Tibial nerve (tissue), 4 donors: Measurements from ENCODE around the gene CCNG1. TPM values are rescaled to one million over a fixed set of nuclear protein-coding genes. Genes with fewer than 3 reads are reported as not detected.
"Not testable (repeated sequence)": the region's sequence is repeated elsewhere in the genome, so short reads cannot be mapped to it uniquely, and the experiment has no call there.

Experiments
- DNase-seq, 2 donors: peaks; one replicate each; pipeline ENCODE4 v3.0.0-alpha.2; 2019; ENCODE audit warnings: low spot score in 2 of 2
- H3K27ac ChIP-seq, 4 donors: fragments of 200-600 bp; sonication (generic) in 3 of 4; one replicate each; pipeline ENCODE4 v1.5.1; 2017 to 2019; ENCODE audit warnings: mild to moderate bottlenecking in 1 of 4
- H3K27me3 ChIP-seq, 2 donors: fragments of 200-600 bp; sonication (generic) in 1 of 2; one replicate each; pipeline versions ENCODE4 v1.5.1 to v1.6.0; 2017 to 2019
- H3K36me3 ChIP-seq, 3 donors: fragments of 200-600 bp; sonication (generic); one replicate each; pipeline ENCODE4 v1.5.1; 2018 to 2019
- H3K4me1 ChIP-seq, 4 donors: fragments of 200-600 bp; sonication (generic) in 3 of 4; one replicate each; pipeline ENCODE4 v1.5.1; 2017 to 2019
- H3K4me3 ChIP-seq, 4 donors: fragments of 200-600 bp; sonication (generic) in 3 of 4; one replicate each; pipeline ENCODE4 v1.5.1; 2017 to 2019; ENCODE audit warnings: mild to moderate bottlenecking in 1 of 4, moderate library complexity in 1 of 4
- H3K9me3 ChIP-seq, 4 donors: fragments of 200-600 bp; sonication (generic) in 3 of 4; one replicate each; pipeline ENCODE4 v1.5.1; 2017 to 2019
- EP300 ChIP-seq, 2 donors: sonication (generic); formaldehyde crosslinking; IDR thresholded peaks; one replicate each; pipeline ENCODE4 v1.6.1; 2017; ENCODE audit warnings: antibody characterized with exemption in 2 of 2, mild to moderate bottlenecking in 1 of 2
- POLR2A ChIP-seq, 2 donors: fragments of 450-650 bp; IDR thresholded peaks; one replicate each; pipeline ENCODE4 v1.6.1; 2017; ENCODE audit warnings: antibody characterized with exemption in 2 of 2, mild to moderate bottlenecking in 2 of 2, moderate library complexity in 2 of 2
- WGBS, 2 donors: methylation state at CpG; one replicate each; pipeline ENCODE4 v1.1.5; 2018; 5-methylcytosine and 5-hydroxymethylcytosine counted together
- total RNA-seq, 4 donors: library from RNA; depleted of rRNA; stranded (reverse); fragments of >200 nt; gene quantifications; one replicate each; pipeline ENCODE4 v1.1.0, GENCODE V29; 2016
- TF ChIP-seq, protein P1 (sequence below), 5 experiments: fragments of 200-600 bp in 3 of 5; fragments of 450-650 bp in 2 of 5; sonication (generic) in 3 of 5; IDR thresholded peaks; one replicate each; pipeline ENCODE4 v1.5.1; 2016 to 2019; ENCODE audit warnings: antibody characterized with exemption in 5 of 5, mild to moderate bottlenecking in 3 of 5, moderate library complexity in 2 of 5

CCNG1 gene
- total RNA-seq, 4 donors from 2014 or later: 103 to 146 (median 113) TPM

DNA sequence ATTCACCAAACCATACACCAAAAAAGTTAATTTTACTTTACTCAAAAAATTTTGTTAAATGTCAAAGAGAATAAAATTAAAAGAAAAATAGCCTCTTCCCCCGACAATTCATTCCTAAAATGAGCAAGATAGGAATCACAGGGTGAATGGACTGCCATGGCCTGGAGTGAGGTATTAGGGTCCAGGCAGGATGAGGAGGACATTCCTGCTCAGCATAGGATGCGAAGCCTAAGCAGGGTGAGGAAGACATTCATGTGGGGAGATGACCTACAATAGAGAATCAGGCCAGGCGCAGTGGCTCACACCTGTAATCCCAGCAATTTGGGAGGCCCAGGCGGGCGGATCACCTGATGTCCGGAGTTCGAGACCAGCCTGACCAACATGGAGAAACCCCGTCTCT lies 14.1 kb downstream of the CCNG1 start:
- DNase-seq: no peak
- WGBS, 2 donors: 96 to 99% methylated on average over 8 of the region's 8 CpGs
- Histone ChIP-seq H3K9me3 (no peaks in the 10 kb centered on the region), H3K27me3 (no peaks in the 10 kb centered on the region), H3K36me3 (peaks cover 0 to 98% (median 0%) of the 10 kb centered on the region in 3 donors), H3K4me1 (peaks cover 0 to 5% (median 0%) of the 10 kb centered on the region in 4 donors), H3K4me3 (no peak overlapping the region), H3K27ac (no peak overlapping the region)
- TF ChIP-seq POLR2A (IDR thresholded peaks at IDR 0.05) (no peak), EP300 (IDR thresholded peaks at IDR 0.05) (no peak)
- TF ChIP-seq, protein P1, sequence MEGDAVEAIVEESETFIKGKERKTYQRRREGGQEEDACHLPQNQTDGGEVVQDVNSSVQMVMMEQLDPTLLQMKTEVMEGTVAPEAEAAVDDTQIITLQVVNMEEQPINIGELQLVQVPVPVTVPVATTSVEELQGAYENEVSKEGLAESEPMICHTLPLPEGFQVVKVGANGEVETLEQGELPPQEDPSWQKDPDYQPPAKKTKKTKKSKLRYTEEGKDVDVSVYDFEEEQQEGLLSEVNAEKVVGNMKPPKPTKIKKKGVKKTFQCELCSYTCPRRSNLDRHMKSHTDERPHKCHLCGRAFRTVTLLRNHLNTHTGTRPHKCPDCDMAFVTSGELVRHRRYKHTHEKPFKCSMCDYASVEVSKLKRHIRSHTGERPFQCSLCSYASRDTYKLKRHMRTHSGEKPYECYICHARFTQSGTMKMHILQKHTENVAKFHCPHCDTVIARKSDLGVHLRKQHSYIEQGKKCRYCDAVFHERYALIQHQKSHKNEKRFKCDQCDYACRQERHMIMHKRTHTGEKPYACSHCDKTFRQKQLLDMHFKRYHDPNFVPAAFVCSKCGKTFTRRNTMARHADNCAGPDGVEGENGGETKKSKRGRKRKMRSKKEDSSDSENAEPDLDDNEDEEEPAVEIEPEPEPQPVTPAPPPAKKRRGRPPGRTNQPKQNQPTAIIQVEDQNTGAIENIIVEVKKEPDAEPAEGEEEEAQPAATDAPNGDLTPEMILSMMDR (IDR thresholded peaks at IDR 0.05): no peak

DNA sequence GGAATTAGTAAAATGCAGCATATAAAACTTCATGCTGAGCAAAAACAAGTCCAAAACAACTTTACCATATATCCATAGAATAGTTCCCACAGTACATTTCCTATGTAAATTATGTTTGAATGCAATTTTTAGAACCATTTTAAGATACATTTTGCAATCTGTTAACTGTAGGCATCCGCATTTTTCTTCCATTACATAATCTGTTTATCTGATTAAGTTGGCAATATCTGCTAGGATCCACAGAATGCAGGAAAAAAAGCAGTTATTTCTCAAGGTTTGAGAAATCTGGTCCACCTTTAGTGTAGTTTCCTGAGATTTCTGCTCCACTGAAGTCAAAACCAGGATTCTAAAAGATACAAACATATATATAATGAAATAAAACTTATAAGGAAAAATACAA lies 16.3 kb downstream of the CCNG1 start:
- 86 to 88% methylated on average over 1 of the region's 1 CpG for WGBS, 2 donors

DNA sequence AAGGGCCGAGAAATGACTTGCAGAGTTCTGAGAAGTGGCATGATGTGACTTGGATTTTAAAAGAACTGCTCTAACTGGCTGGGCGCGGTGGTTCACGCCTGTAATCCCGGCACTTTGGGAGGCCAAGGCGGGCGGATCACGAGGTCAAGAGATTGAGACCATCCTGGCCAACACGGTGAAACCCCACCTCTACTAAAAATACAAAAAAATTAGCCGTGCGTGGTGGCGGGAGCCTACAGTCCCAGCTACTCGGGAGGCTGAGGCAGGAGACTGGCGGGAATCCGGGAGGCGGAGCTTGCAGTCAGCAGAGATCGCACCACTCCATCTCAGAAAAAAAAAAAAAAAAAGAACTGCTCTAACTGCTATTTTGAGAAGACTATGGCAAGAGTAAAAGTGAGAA lies 18.0 kb downstream of the CCNG1 start:
- 95% methylated on average over 17 of the region's 17 CpGs for WGBS, 2 donors
- not testable (repeated sequence) for H3K27ac ChIP-seq, DNase-seq, H3K9me3 ChIP-seq, H3K27me3 ChIP-seq, H3K4me3 ChIP-seq
- H3K4me1 ChIP-seq: peaks cover 0 to 30% (median 8%) of the 10 kb centered on the region in 4 donors
- peaks cover 0 to 59% (median 0%) of the 10 kb centered on the region in 3 donors for H3K36me3 ChIP-seq

More for the DNA sequence above, 16.3 kb downstream of the CCNG1 start:
- TF ChIP-seq POLR2A (IDR thresholded peaks at IDR 0.05) (no peak), EP300 (IDR thresholded peaks at IDR 0.05) (no peak)
- TF ChIP-seq, protein P1 (IDR thresholded peaks at IDR 0.05): no peak
- Histone ChIP-seq H3K4me1 (peaks cover 0 to 22% (median 4%) of the 10 kb centered on the region in 4 donors), H3K4me3 (no peak overlapping the region), H3K9me3 (no peaks in the 10 kb centered on the region), H3K27me3 (no peaks in the 10 kb centered on the region), H3K27ac (peak overlapping the region in 1 of 4 donors; percentile 15), H3K36me3 (peaks cover 0 to 76% (median 0%) of the 10 kb centered on the region in 3 donors)
- DNase-seq: no peak

DNA sequence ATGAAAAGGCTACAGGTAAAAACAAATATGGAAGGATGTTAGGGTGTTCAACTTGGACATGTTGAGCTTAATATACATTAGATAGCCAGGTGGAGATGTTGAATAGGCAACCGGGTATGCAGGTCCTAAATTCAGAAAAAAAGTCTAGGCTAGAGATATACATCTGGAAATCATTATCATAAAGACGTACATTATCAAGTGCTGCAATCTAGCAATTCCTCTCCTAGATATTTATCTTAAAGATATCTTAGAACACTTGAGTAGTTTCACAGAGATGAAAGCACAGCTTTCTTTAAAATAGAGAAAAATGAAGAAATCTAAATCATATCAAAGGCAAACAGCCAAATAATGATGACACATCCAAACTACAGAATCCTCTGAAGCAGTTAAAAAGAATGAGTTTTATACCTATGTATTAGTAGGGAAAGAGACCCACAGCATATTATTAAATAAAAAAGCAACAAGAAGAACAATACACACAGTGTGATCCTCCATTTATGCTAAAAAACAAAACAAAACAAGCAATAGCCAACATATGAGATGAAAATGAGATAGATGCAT lies 18.7 kb downstream of the CCNG1 start:
- Histone ChIP-seq H3K4me3 (no peak overlapping the region), H3K9me3 (no peaks in the 10 kb centered on the region), H3K4me1 (peaks cover 0 to 35% (median 9%) of the 10 kb centered on the region in 4 donors), H3K36me3 (peaks cover 0 to 52% (median 0%) of the 10 kb centered on the region in 3 donors), H3K27me3 (no peaks in the 10 kb centered on the region), H3K27ac (no peak overlapping the region)
- TF ChIP-seq POLR2A (IDR thresholded peaks at IDR 0.05) (no peak), EP300 (IDR thresholded peaks at IDR 0.05) (no peak)
- TF ChIP-seq, protein P1 (IDR thresholded peaks at IDR 0.05): no peak
- 66 to 73% methylated on average over 2 of the region's 2 CpGs for WGBS, 2 donors
- no peak for DNase-seq

DNA sequence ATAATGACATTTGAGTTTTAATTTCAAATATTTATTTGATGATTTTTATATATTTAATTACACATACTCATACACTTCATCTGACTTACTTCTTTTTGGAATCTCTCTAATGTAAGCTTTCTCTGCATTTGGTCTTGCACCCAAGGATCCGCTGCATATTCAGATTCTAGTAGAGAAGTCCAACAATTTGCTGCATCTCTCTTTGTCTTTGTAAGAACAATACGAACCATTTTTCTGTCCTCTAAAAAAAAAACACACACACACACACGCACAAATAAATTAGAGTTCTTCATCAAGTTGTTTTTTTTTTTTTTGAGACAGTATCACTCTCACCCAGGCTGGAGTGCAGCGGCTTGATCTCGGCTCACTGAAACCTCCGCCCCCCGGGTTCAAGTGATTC lies 19.4 kb downstream of the CCNG1 start:
- H3K4me1 ChIP-seq: peaks cover 0 to 42% (median 11%) of the 10 kb centered on the region in 4 donors
- 84 to 88% methylated on average over 7 of the region's 7 CpGs for WGBS, 2 donors

More for the DNA sequence above, 19.4 kb downstream of the CCNG1 start:
- Histone ChIP-seq H3K36me3 (peaks cover 0 to 45% (median 0%) of the 10 kb centered on the region in 3 donors), H3K4me3 (no peak overlapping the region), H3K27ac (no peak overlapping the region), H3K27me3 (no peaks in the 10 kb centered on the region), H3K9me3 (no peaks in the 10 kb centered on the region)
- TF ChIP-seq POLR2A (IDR thresholded peaks at IDR 0.05) (no peak), EP300 (IDR thresholded peaks at IDR 0.05) (no peak)
- TF ChIP-seq, protein P1 (IDR thresholded peaks at IDR 0.05): no peak
- DNase-seq: no peak
